Renal cortical epithelial cell (primary cell): ENCODE measurements around the gene SNRPF. TPM values are rescaled to one million over a fixed set of nuclear protein-coding genes. Genes with fewer than 3 reads are reported as not detected.

Experiments
- DNase-seq: peaks from one replicate; pipeline ENCODE4 v3.0.0-alpha.2; 2011; ENCODE audit warnings: low read depth
- total RNA-seq: library from RNA; depleted of rRNA; stranded (reverse); fragments of >200 nt; gene quantifications from 2 replicates; pipeline ENCODE4 v1.2.3, GENCODE V29; 2014

SNRPF gene
- total RNA-seq, 1 donor from 2014 or later, result 8.2 TPM

- DNase-seq, result peak; percentile 48
These were observed 628 bp downstream of the SNRPF start for GRCh38 chr12:95859344-95859816.

GRCh38 chr12:95859947-95860850 lies 1.4 kb downstream of the SNRPF start:
- peak; percentile 10 for DNase-seq

- no peak for DNase-seq
These were observed 3.3 kb downstream of the SNRPF start for GRCh38 chr12:95862038-95862437.

- no peak for DNase-seq
These were observed 4.6 kb downstream of the SNRPF start for GRCh38 chr12:95863337-95863736.

- no peak for DNase-seq
These were observed 12.1 kb downstream of the SNRPF start for GRCh38 chr12:95870897-95871296.

- DNase-seq, result no peak
These were observed 15.7 kb downstream of the SNRPF start for GRCh38 chr12:95874452-95874851.

- peak; percentile 27 for DNase-seq
These were observed 18.9 kb downstream of the SNRPF start for GRCh38 chr12:95877622-95878021.

GRCh38 chr12:95880895-95881294 lies 22.1 kb downstream of the SNRPF start:
- DNase-seq, result no peak

GRCh38 chr12:95881331-95881955 lies 22.7 kb downstream of the SNRPF start:
- DNase-seq, result no peak

GRCh38 chr12:95882080-95882479 lies 23.3 kb downstream of the SNRPF start:
- no peak for DNase-seq

GRCh38 chr12:95882873-95883272 lies 24.1 kb downstream of the SNRPF start:
- no peak for DNase-seq

GRCh38 chr12:95884998-95885397 lies 26.2 kb downstream of the SNRPF start:
- DNase-seq, result no peak

- DNase-seq, result no peak
These were observed 28.6 kb downstream of the SNRPF start for GRCh38 chr12:95887311-95887710.

GRCh38 chr12:95890958-95891357 lies 32.2 kb downstream of the SNRPF start:
- DNase-seq, result no peak

- no peak for DNase-seq
These were observed 38.1 kb downstream of the SNRPF start for GRCh38 chr12:95896846-95897245.

- no peak for DNase-seq
These were observed 39.3 kb downstream of the SNRPF start for GRCh38 chr12:95898081-95898480.

GRCh38 chr12:95908573-95908972 lies 49.8 kb downstream of the SNRPF start:
- no peak for DNase-seq

- no peak for DNase-seq
These were observed 51.1 kb downstream of the SNRPF start for GRCh38 chr12:95909871-95910270.

Other genes starting within 250 kb of the SNRPF start
- 115 and 253 TPM in 2 replicates for gene NTN4, start 68.2 kb upstream of the SNRPF start, total RNA-seq
- 0.10 TPM in 1 of 2 replicates, not detected in the other for gene CCDC38, start 83.7 kb downstream of the SNRPF start, total RNA-seq
- gene AMDHD1, start 84.4 kb downstream of the SNRPF start, total RNA-seq, result 0.17 and 0.45 TPM in 2 replicates
- gene HAL, start 137.4 kb downstream of the SNRPF start, total RNA-seq, result 0.10 TPM in 1 of 2 replicates, not detected in the other
- gene LTA4H, start 176.6 kb downstream of the SNRPF start, total RNA-seq, result 92.9 and 112 TPM in 2 replicates